CD4-positive, alpha-beta T cell treated with Interleukin-21 for 1 hour (primary cell): Measurements from ENCODE around the gene STK39.
"Not testable (repeated sequence)": the region's sequence is repeated elsewhere in the genome, so short reads cannot be mapped to it uniquely, and the experiment has no call there.

ENCODE experiments used
- DNase-seq: peaks from one replicate; pipeline ENCODE4 v3.0.0-alpha.2; 2020

The STK39 gene

DNA sequence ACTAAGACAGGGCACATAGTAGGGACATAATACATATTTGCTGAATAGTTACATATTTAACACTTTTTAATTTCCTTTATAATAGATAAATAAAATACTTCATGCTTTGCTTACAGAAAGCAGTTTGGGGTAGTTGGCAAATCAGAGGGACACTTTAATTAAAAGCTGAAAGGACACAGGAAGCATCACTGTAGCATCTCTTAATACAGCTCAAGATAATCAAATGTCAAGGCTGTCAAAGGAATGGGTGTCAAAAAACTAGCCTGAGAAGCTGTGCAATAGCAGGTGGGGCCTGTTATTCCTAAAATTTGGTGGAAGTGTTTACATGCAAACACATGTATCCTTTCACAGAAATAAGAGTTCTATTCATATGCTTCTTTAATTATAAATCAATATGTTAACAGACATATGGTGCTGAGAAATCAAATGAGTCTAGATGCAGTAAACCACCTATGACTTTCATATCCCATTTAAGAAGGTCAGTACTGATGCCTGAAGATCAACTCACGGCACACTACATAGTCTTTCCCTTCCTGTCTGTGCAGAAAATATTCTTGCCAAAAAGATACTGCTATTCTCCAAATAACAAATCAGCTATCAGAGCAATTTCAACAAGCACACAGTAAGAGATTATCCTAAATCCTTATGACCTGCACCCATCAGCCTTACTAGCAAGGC lies 174.6 kb downstream of the STK39 start:
- DNase-seq: no peak

DNA sequence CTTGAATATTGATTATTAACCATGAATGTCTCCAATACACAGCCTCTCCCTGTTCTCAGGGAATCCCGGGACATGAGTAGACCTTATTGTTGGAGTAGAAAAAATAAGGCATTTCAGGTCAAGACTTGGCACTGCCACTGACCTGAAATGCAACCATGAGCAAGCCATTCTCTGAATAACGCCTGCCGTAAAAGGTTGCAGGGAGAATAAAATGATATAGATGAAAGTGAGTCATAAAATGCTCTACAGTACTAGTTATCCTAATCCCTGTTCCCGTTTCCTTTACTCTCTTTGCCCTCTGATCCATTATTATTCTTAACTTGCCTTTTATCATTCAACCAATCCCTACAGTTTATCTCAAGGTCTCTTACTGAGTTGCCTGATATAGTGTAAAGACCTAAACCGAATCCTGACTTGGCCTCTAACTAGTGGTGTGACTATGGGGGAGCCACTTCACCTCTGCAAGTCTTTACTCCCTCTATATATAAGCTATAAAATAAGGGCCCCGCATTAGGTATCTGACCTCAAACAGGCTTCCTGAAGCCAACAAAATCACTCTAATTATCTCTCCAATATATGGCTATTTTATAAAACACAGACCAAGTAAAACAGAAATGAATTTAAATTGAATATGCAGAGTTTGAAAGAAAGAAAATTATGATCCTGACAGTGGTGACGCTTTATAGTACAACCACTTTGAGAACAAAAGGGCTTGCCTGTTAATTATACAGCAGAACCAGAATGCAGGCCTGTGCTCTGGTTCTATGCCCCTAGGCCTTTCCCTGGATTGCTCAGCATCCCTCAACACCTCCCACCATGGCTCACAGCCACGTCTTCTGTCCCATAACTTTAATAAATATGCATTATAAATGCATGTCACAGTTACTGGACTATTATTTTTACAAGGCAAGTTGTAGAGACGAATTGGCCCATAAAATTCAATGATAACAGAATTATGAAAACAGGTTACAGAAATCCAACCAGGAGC lies 183.1 kb downstream of the STK39 start:
- DNase-seq: no peak

DNA sequence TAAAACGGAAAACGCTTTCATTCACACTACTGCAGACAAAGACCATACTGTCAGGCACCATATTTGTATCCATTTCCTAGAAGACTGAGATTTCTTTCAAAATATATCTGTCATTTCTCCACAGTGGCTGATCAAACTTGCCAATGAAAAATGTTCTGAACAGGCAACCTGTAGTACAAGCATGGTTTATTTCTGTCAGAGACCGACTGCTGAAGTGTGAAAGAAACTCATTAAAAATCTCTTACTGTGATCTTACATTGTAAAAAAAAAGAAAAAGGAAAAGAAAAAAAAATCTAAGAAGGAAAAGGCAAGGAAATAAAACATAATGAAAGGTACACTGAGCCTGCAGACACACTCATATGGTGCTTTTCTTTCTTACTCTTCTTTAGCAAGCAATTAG lies 184.5 kb downstream of the STK39 start:
- no peak for DNase-seq

DNA sequence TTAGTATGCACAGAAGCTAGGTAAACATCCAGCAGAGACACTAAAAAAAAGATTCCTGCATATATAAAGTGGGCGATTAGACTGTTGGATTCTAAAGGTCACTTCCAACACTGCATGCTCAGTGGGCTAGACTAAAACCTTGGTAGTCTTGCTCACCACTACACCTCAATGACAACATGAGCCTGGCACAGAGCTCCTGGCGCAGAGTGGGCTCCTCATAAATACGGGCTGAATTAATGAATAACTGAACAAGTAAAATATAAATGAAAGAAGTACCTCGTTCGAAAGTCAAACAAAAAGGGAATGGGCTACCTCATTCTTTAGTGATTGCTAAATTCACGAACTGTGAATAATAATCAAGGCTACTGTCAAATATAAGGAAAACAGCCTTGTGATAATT lies 185.3 kb downstream of the STK39 start:
- DNase-seq: no peak

DNA sequence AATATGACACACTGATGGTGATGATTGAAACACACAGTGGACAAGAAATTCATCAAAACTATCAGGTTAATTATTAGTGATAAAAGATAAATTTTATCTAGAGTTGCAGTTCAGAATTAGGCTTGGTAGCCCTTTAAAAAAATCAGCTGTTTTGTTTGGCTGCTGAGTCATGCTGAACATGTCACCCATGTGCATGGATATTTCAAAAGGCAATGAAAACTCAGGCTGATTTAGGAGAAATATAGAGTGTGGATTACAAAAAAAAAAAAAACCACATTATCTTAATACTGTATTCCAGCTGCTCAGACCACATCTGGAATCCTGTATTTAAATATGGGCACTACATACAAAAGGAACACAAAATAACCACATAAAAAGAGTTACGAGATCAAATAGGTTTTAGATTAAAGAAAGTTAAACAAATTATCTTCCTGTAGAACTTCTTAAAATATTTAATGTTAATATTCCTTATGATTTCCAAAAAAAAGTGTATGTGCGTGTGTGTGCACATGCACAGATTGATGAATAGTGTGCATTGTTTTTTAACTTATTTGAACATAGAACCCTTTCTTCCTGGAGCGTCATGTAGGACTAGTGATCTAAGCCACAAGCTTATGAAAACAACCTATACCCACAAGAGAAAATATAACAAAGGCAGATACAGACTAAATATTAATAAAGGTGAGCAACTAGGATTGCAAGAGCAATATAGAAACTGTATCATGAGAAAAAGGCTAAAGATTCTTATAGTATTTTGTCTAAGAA lies 186.2 kb downstream of the STK39 start:
- DNase-seq: no peak

DNA sequence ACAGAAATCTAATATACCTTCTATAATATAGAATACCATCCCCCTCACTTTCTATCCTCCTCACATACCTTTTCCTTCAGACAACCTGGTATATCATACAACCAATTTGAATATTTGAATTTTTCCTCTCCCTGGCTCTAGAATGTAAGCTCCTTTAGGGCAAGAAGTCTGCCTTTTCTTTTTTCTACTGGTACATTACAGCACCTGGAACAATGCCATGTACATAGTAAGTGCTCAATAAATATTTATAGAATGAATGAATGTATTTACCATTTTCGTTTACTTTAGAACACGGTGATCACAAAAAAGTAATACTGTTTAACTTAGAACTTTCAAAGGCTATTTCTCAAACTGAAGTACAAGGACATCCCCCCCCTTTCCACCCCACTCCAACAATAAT lies 187.6 kb downstream of the STK39 start:
- no peak for DNase-seq

DNA sequence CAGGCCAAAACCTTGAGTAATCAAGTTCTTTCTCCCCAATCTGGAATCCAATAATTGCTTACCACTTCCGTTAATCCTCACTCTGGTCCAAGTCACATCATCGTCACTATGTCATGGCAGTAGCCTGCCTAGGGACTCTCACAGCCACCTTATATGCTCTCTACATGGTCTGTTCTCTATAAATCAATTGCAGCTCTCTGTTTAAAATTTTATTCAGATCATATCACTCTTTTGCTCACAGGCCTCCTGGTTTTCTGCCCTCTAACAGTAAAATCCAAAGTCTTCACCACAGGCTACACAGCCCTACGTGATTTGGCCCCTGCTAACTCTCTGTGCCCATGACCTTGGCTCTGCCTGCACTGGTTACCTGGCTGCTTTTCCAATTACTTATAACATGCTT lies 188.7 kb downstream of the STK39 start:
- no peak for DNase-seq

DNA sequence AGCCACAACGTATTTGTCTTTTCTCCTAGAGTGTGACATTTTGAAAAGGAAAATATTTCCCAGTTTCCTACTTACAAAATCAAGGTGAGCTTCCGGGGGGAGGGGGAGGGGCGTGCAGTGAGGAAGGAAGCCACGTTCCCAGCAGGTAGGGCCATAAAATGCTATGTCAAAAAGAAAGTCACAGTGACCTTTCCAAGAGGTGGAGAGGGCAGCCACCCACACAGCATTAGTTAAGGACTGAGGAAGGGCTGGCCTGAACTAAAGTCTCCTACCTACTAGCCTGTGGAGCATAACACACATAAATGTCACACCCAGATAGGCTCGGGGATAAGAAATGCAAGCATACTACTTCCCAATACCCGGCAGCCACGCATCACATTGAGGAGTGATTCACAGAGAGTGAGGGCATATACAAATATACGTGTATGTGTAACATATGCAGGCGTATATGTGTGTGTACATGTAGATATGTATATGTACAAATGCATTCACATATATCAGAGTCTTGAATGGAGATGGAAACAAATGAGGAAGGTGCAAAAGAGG lies 191.1 kb downstream of the STK39 start:
- no peak for DNase-seq

DNA sequence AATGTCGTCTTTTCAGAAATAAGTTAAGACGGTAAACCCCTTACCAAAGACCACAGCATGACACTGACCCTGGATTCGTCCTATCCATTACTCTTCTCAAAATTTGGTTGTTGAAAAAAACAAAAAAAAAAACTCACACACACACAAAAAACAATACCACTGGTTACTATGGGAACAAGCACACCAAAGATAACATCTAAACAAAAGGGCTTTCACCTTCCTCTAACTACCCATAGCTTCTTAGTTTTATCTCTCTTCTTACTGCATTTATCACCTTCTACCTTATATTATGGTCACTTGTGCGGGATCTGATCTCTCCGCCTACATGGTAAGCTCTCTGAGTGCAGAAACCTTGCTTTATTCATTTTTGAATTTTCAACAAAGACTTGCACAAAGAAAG lies 192.7 kb downstream of the STK39 start:
- DNase-seq: no peak

DNA sequence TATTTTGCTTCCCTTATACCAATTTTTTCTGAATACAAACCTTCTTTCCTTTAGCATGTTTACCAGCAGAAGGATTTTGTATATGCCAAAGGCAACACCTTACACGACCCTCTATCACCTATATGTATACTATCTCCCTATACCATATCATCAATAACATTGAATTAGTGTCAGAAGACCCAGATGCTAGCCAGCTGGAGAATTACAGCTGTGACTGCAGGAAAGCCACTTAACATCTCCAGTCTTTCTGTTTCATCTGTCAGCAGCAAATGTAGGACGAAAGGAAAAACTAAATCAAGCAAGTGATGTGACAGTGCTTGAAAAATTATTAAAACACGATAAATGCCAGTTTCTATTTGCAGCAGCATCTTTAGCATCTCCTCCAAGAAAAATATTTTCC lies 193.7 kb downstream of the STK39 start:
- no peak for DNase-seq

DNA sequence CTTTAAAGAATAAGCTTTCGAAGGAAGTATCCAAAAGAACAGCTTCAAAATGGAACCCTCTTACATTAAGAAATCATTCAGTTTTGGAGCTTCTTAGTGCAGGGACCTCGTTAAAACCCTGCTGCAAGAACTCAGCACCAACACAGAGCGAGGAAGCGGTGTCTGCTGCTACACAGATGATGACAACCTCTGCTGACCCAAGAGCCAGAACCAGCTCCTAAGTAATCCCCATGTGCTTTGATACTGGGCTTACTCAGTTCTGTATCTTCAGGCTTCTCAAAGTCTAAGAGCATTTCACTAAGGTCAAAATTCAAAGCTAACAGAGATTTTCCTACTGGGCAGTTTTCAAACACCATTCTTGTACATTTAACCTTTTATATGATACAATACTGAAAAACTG lies 194.6 kb downstream of the STK39 start:
- no peak for DNase-seq

DNA sequence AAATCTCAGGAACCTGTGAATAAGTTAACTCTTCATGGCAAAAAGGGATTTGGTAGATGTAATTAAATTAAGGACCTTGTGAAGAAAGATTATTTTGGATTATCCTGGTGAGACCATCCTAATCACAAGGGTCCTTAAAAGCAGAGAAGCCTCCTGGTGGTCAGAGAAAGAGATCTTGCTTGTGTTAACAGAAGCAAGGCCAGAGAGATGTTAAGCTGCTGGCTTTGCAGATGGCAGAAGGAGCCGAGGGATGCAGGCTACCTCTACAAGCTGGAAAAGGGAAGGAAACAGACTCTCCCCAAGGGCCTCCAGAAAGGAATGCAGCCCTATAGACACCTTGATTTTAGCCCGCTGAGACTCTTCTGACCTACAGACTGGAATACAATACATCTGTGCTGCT lies 197.0 kb downstream of the STK39 start:
- DNase-seq: no peak

DNA sequence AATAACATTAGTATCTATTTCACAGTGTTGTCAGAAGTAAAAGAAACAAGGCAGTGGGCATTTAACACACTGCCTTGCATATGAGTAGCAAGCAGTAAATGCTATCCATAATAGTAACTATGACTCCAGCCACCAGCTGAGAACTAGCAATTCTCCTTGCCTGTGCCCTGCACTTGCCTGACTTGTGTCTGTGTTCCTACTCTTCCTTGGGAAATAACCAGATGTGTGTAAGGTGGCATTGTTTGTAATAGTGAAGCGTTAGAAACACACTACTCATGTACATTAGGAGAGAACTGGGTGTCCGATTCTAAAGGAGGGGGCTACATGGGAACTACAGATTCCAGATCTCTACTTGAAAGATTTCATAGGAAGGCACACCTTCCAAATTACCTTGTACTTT lies 197.8 kb downstream of the STK39 start:
- no peak for DNase-seq

DNA sequence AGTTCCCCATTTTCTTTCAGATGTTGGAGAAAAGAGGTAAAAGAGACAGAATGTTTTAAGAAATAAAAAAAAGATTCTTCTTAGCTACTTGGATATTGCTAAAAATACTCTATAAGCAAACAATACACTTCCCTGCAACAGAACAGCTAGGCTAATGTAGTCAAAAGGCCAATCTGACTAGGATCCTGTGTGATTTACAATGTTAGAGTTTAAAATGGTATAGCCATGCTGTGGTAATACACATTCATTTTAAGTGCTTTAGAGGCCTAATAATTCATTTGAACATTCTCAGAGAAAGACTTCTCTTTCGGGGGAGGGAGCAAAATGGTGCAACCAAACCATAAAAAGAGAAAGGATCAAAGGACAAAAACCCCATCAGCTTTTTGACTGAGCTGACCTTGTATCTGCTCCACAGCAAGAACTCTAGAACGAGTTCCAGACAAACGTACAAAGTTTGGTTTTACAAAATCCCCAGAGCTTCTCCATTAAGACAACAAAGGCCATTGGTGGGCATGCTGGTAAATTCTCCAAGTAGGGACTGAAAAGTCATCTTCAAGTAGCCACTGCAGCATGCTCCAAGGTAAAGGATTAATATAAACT lies 200.2 kb downstream of the STK39 start:
- no peak for DNase-seq

DNA sequence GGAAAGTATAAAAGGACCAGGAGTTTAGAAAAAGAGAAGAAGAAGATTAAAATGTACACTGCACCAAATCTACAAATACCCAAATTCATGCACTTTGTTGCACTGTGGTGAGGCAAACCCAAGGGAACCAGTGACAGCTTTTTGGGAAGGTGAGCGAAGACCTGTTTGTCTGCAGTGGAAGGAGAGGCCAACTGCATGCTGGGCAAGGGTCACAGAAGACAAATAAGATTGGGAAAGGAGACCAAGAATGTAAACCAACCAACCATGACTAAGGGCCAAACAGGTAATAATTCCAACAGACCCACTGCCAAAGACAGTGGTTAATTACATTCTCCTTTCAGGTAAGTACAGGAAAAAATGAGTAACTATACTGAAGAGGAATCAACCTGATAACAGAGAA lies 202.8 kb downstream of the STK39 start:
- DNase-seq: no peak

DNA sequence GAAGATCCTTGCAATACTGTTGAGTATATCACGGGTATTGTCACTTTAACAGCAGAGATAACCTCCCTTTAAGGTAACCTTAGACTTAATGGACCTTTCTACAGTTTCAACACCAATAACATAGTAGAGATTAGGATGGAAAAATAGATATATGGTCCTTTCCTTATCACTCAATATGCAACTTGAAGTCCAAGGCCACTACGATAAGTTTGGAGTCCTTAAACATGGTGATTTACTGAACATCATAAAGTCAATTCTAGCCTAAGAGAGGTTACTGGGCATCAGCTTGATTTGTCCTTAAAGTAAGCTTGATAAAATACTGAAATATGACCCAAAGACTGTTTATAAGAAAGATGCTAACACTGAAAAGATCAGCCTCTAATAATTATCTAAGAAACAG lies 203.2 kb downstream of the STK39 start:
- no peak for DNase-seq

DNA sequence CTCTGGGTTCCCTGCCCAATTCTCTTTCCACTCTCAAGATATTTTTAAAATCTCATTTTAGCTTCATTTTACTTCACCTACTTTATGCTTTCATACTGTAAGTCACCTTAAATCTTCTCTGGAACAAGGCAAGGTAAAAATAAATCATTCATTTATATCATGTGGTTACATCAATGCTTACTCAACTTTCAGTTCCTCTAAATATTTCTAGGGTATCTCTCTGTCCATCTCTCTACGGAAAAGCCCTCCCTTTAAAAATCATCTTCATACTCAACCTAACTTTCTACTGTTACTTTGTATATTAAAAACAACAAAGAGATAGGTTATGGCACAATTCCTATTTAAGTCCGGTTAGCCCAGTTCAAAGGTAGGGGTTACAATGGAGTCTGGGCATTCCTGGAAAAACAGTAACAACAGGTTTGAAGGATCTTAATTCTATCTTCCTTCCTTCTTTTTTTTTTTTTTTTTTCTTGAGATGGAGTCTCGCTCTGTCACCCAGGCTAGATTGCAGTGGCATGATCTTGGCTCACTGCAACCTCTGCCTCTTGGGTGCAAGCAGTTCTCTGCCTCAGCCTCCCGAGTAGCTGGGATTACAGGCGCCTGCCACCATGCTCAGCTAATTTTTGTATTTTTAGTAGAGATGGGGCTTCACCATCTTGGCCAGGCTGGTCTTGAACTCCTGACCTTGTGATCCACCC lies 205.1 kb downstream of the STK39 start:
- DNase-seq: not testable (repeated sequence)

DNA sequence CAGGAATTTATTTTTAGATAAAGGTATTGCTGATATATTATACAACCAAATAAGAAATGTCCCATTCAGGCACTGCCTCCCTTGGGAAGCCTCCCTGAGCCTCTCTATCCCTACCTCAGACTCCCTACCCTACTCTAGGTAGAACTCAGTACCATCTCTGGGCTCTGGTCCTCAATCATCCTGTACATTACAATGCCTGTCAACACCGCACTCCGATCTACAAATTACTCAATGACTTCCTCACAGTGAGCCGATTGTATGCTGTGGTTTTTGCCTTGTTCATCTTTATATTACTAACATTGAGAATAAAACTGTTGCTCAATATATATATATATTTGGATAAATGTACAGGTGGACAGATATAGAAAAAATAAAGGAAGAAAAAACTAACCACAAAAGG lies 207.5 kb downstream of the STK39 start:
- no peak for DNase-seq

DNA sequence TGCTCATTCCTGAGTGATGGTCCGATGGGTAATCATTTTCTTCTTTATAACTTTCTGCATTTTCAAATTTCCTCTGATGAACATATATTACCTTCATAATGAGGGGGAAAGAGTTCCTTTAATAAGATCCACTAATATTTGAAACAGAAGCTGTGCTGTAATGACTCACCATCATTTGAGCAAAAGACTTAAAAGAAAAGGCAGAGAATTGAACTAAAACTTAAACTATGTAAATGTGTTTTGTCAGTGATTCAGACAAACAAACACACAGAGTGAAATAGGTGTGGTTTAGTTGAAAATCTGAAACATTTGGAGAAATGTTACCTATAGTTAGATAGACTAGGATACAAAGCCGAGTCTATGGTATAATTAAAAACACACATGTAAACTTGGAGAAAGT lies 209.6 kb downstream of the STK39 start:
- DNase-seq: no peak

DNA sequence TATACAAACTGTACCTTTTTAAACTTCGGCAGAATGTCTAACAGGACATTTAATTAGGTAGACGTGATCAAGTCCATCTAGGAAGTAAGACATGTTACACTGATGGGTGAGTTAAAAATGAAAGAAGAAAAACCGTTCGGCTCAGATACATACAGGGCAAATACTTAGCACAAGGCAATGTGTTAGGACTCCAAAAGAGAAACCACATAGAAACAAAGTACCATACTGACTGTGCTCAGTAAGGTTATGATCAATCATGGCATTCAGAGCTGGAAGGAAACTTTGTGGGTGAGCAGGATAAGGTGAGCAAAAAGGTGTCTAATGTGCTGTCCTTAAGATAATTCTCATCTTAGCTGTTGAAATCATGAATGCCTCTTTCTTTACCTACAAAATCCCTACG lies 211.9 kb downstream of the STK39 start:
- DNase-seq: peak; percentile 14

DNA sequence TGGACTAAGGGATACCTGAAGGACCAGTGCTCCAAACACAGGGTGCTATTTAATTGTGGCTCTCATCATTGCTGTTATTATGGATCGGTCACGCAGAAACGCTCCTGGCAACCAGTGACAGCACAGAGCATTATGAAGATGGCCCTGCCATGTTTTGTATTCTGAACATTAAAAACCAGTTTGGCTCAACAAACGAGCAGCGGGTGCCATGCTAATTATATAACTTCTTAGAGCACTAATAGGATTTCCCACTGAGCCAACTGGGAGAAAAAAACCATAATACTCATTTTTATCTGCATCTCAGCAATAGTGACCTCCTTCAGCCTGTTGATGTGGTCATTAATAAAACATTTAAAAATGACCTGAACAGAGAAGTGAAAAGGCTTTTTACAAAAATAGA lies 212.8 kb downstream of the STK39 start:
- no peak for DNase-seq

DNA sequence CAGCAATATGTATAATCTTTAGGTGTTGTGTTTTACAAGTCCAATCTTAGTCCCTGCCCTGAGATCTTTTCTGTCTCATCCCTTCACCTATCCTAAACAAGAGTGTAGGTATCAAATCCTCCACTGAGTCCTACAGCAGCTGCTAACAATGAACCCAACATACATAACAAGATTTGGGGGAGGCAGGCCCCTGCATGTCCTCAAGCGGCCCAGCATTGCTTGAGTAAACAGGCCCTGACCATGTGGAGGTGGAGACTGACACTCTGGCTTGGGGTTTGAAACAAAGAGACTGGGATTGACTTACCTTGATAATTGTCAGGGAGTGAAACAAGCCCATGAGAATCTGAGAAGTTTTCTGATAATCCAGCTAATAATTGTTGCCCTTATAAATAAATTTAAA lies 213.4 kb downstream of the STK39 start:
- no peak for DNase-seq
